ENCODE results near the gene UNCX. TPM values are rescaled to one million over a fixed set of nuclear protein-coding genes. Genes with fewer than 3 reads are reported as not detected.
"Not testable (repeated sequence)": the region's sequence is repeated elsewhere in the genome, so short reads cannot be mapped to it uniquely, and the experiment has no call there.

The UNCX gene
- total and polyA plus RNA-seq, 5 donors from 2014 or later: not detected

DNA sequence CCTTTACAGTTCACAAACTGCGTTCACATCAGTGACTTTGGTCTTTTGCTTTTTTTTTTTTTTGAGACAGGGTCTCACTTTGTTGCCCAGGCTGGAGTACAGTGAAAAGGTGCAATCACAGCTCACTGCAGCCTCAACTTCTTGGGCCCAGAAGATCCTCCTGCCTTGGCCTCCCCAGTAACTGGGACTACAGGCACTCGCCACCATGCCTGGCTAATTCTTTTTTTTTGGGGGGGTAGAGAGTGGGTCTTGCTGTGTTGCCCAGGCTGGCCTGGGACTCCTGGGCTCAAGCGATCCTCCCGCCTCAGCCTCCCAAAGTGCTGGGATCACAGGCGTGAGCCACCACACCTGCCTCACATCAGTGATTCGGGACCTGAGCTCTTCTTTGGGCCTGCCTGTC is 35.7 kb upstream of the UNCX start:
- H3K9me3 ChIP-seq (ENCODE audit: control insufficient read depth in 2 of 2, low read length in 2 of 2): no peaks in the 10 kb centered on the region
- Mint-ChIP-seq H3K27ac (no peak overlapping the region), H3K9me3 (no peaks in the 10 kb centered on the region), H3K27me3 (peaks cover 7% of the 10 kb centered on the region), H3K4me1 (peaks cover 0 to 14% (median 6%) of the 10 kb centered on the region in 4 donors), H3K36me3 (no peaks in the 10 kb centered on the region), H3K4me3 (no peak overlapping the region)
- DNase-seq (no peak), ATAC-seq (ENCODE audit: low read depth in 2 of 2) (no peak)
- peaks cover 9% of the 10 kb centered on the region for H3K4me1 ChIP-seq (ENCODE audit: control insufficient read depth, insufficient read depth, low read length, poor library complexity, severe bottlenecking)
- no peak overlapping the region for H3K27ac ChIP-seq (ENCODE audit: insufficient read depth, low read length, poor library complexity, severe bottlenecking)
- no peaks in the 10 kb centered on the region for H3K27me3 ChIP-seq (ENCODE audit: control insufficient read depth, insufficient read depth, low read length)
- no peaks in the 10 kb centered on the region for H3K36me3 ChIP-seq (ENCODE audit: control insufficient read depth, insufficient read depth, low read length)
- no peak overlapping the region for H3K4me3 ChIP-seq (ENCODE audit: low read depth, low read length)

DNA sequence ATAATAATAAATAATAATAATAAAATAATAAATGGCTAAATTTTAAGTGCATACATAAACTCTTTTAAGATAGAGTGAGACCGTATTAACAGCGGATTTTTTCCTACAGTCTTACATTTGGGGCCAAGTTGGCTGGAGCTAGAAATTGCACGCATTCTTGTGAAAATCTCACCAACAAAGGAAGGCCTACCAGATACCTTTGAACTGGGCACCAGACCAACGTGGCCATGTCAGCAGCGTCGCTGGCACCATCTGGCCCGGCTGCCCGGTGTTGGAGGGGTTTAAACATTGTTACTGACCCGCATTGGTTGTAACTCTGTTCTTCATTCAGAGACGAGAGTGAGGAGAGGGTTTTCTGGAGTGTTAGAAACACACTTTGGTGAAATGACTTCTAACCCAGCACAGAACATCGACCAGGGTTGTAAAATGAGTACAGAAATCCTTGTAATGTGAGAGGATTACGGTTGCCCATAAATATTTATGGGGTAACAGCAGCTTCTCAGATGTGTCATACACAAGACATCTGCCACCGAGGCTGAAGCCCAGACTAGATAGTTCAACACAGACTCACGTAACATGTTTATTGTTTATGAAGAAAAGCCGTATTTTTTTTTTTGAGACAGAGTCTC is 34.6 kb upstream of the UNCX start:
- no peaks in the 10 kb centered on the region for H3K36me3 Mint-ChIP-seq
- Histone ChIP-seq H3K36me3 (ENCODE audit: control insufficient read depth, insufficient read depth, low read length) (no peaks in the 10 kb centered on the region), H3K9me3 (ENCODE audit: control insufficient read depth in 2 of 2, low read length in 2 of 2) (no peaks in the 10 kb centered on the region), H3K27me3 (ENCODE audit: control insufficient read depth, insufficient read depth, low read length) (no peaks in the 10 kb centered on the region), H3K4me3 (ENCODE audit: low read depth, low read length) (no peak overlapping the region), H3K4me1 (ENCODE audit: control insufficient read depth, insufficient read depth, low read length, poor library complexity, severe bottlenecking) (peaks cover 4% of the 10 kb centered on the region), H3K27ac (ENCODE audit: insufficient read depth, low read length, poor library complexity, severe bottlenecking) (no peak overlapping the region)
- no peaks in the 10 kb centered on the region for H3K9me3 Mint-ChIP-seq
- ATAC-seq (ENCODE audit: low read depth in 2 of 2) (no peak), DNase-seq (no peak)
- H3K4me3 Mint-ChIP-seq: no peak overlapping the region
- peaks cover 0 to 6% (median 0%) of the 10 kb centered on the region in 4 donors for H3K4me1 Mint-ChIP-seq
- H3K27me3 Mint-ChIP-seq: peaks cover 7% of the 10 kb centered on the region
- no peak overlapping the region for H3K27ac Mint-ChIP-seq

DNA sequence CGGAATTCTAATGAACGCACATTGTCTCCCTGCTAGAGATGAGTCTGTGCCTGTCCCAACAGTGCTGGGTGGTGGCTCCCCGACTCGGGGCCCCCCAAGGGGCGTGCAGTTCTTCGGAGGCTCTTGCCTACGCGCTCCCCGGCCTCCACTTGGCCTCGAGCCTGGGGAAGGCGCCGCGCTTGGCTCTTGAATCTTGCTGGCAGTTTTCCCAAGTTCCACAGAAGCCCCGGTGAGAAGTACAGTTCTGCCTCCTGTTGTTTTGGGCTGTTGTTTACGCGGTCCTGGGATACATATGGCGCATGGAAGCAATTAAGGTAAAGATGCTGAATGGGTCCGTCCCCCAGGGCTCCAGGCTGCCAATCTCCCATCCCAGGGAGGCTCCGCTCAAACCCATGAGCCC is 32.6 kb upstream of the UNCX start:
- DNase-seq (no peak), ATAC-seq (ENCODE audit: low read depth in 2 of 2) (no peak)
- H3K36me3 ChIP-seq (ENCODE audit: control insufficient read depth, insufficient read depth, low read length): no peaks in the 10 kb centered on the region
- no peak overlapping the region for H3K4me3 Mint-ChIP-seq
- H3K27ac ChIP-seq (ENCODE audit: insufficient read depth, low read length, poor library complexity, severe bottlenecking): no peak overlapping the region
- H3K9me3 Mint-ChIP-seq: no peaks in the 10 kb centered on the region
- no peaks in the 10 kb centered on the region for H3K27me3 ChIP-seq (ENCODE audit: control insufficient read depth, insufficient read depth, low read length)
- H3K4me1 Mint-ChIP-seq: peaks cover 0 to 2% (median 0%) of the 10 kb centered on the region in 4 donors
- no peaks in the 10 kb centered on the region for H3K4me1 ChIP-seq (ENCODE audit: control insufficient read depth, insufficient read depth, low read length, poor library complexity, severe bottlenecking)
- no peak overlapping the region for H3K4me3 ChIP-seq (ENCODE audit: low read depth, low read length)
- H3K27ac Mint-ChIP-seq: no peak overlapping the region
- H3K27me3 Mint-ChIP-seq: peaks cover 11% of the 10 kb centered on the region
- no peaks in the 10 kb centered on the region for H3K9me3 ChIP-seq (ENCODE audit: control insufficient read depth in 2 of 2, low read length in 2 of 2)
- H3K36me3 Mint-ChIP-seq: no peaks in the 10 kb centered on the region

DNA sequence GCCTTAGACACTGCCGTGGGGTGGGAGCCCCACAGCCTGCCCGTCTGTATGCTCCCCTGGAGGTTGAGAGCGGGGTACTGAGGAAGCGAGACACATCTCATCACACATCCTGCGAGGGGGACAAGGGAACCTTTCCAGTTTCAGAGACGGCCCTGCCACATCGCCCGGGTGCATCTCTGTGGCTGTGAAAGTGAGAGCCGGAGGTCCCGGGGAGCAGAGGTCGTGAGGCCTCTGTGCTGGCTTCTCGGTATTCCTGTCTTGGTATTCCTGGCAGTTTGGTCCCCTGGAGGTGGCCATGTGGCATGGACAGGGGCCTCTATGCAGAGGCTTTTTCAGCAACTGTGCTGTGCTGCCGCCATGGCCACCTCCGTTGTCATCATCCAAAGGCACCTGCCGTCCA is 30.8 kb upstream of the UNCX start:
- Mint-ChIP-seq H3K4me3 (no peak overlapping the region), H3K36me3 (no peaks in the 10 kb centered on the region), H3K27ac (no peak overlapping the region), H3K9me3 (no peaks in the 10 kb centered on the region), H3K27me3 (peaks cover 14% of the 10 kb centered on the region), H3K4me1 (no peaks in the 10 kb centered on the region)
- Histone ChIP-seq H3K36me3 (ENCODE audit: control insufficient read depth, insufficient read depth, low read length) (no peaks in the 10 kb centered on the region), H3K27ac (ENCODE audit: insufficient read depth, low read length, poor library complexity, severe bottlenecking) (no peak overlapping the region), H3K27me3 (ENCODE audit: control insufficient read depth, insufficient read depth, low read length) (no peaks in the 10 kb centered on the region), H3K4me3 (ENCODE audit: low read depth, low read length) (no peak overlapping the region), H3K9me3 (ENCODE audit: control insufficient read depth in 2 of 2, low read length in 2 of 2) (no peaks in the 10 kb centered on the region), H3K4me1 (ENCODE audit: control insufficient read depth, insufficient read depth, low read length, poor library complexity, severe bottlenecking) (no peaks in the 10 kb centered on the region)
- ATAC-seq (ENCODE audit: low read depth in 2 of 2): no peak
- DNase-seq: no peak

DNA sequence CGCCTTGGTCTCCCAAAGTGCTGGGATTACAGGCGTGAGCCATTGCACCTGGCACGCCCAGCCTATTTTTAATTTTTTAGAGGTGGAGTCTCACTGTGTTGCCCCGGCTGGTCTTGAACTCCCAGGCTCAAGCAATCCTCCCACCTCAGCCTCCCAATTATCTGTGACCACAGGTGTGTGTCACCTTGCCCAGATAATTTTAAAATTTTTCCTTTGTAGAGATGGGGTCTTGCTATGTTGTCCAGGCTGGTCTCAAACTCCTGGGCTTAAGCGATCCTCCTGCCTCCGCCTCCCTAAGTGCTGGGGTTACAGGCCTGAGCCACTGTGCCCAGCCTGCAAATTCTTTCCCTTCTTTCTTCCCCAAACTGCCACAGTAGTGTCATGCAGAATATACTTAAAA is 29.8 kb upstream of the UNCX start:
- not testable (repeated sequence) for H3K4me1 Mint-ChIP-seq; H3K9me3 Mint-ChIP-seq; H3K9me3 ChIP-seq (ENCODE audit: control insufficient read depth in 2 of 2, low read length in 2 of 2); H3K36me3 Mint-ChIP-seq; DNase-seq; H3K27ac Mint-ChIP-seq; H3K4me3 Mint-ChIP-seq; ATAC-seq (ENCODE audit: low read depth in 2 of 2); H3K4me3 ChIP-seq (ENCODE audit: low read depth, low read length); H3K36me3 ChIP-seq (ENCODE audit: control insufficient read depth, insufficient read depth, low read length); H3K4me1 ChIP-seq (ENCODE audit: control insufficient read depth, insufficient read depth, low read length, poor library complexity, severe bottlenecking); H3K27me3 ChIP-seq (ENCODE audit: control insufficient read depth, insufficient read depth, low read length); H3K27ac ChIP-seq (ENCODE audit: insufficient read depth, low read length, poor library complexity, severe bottlenecking)
- peaks cover 15% of the 10 kb centered on the region for H3K27me3 Mint-ChIP-seq

DNA sequence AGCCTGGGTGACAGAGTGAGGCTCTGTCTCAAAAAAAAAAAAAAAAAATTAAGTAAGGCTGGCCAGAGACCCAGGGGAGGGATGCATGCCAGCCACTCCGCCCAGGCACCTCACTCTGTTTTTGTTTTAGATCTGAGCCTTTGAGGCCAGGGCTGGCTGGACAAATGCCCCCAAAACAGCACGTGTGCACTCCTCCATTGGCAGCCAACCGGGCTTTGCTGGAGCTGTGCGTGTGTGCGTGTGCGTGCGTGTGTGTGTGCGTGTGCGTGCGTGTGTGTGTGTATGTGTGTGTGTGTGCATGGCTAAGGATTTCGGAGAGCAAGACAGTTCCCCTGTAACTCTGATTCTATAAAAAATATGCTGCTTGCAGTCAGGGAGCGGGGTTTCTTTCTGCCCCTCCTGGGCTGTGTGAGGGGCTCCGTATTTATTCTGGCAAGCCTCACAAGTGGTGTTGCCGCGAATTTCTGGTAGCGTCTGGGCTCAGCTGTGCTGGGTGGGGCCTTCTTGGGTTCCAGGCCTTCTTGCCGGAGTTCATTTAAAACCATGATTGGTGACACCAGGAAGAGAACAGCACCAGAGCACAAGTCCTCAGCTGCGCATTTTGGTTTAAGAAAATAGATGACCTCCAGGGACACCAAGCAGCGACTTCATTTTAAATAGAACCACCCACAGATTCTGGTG is 28.1 kb upstream of the UNCX start:
- Histone ChIP-seq H3K27me3 (ENCODE audit: control insufficient read depth, insufficient read depth, low read length) (peaks cover 3% of the 10 kb centered on the region), H3K27ac (ENCODE audit: insufficient read depth, low read length, poor library complexity, severe bottlenecking) (no peak overlapping the region), H3K36me3 (ENCODE audit: control insufficient read depth, insufficient read depth, low read length) (no peaks in the 10 kb centered on the region), H3K9me3 (ENCODE audit: control insufficient read depth in 2 of 2, low read length in 2 of 2) (no peaks in the 10 kb centered on the region), H3K4me1 (ENCODE audit: control insufficient read depth, insufficient read depth, low read length, poor library complexity, severe bottlenecking) (no peaks in the 10 kb centered on the region), H3K4me3 (ENCODE audit: low read depth, low read length) (no peak overlapping the region)
- Mint-ChIP-seq H3K27me3 (peaks cover 28% of the 10 kb centered on the region), H3K36me3 (no peaks in the 10 kb centered on the region), H3K27ac (no peak overlapping the region), H3K4me3 (no peak overlapping the region), H3K9me3 (no peaks in the 10 kb centered on the region), H3K4me1 (no peaks in the 10 kb centered on the region)
- DNase-seq (no peak), ATAC-seq (ENCODE audit: low read depth in 2 of 2) (no peak)

DNA sequence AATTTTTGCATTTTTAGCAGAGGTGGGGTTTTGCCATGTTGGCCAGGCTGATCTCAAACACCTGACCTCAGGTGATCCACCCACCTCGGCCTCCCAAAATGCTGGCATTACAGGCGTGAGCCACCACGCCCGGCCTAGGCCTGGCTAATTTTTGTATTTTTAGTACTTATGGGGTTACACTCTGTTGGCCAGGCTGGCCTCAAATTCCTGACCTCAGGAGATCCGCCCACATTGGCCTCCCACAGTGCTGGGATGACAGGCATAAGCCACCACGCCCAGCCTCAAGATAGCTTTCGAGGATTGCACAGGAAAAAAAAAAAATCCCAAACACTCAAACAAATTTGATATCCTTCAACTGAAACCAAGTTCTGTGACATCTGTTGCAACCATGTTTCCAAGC is 26.9 kb upstream of the UNCX start:
- not testable (repeated sequence) for H3K9me3 ChIP-seq (ENCODE audit: control insufficient read depth in 2 of 2, low read length in 2 of 2); ATAC-seq (ENCODE audit: low read depth in 2 of 2); H3K36me3 ChIP-seq (ENCODE audit: control insufficient read depth, insufficient read depth, low read length); H3K9me3 Mint-ChIP-seq; H3K27ac ChIP-seq (ENCODE audit: insufficient read depth, low read length, poor library complexity, severe bottlenecking); H3K4me1 Mint-ChIP-seq; H3K27me3 ChIP-seq (ENCODE audit: control insufficient read depth, insufficient read depth, low read length); H3K36me3 Mint-ChIP-seq; H3K4me3 ChIP-seq (ENCODE audit: low read depth, low read length); H3K4me3 Mint-ChIP-seq; DNase-seq; H3K4me1 ChIP-seq (ENCODE audit: control insufficient read depth, insufficient read depth, low read length, poor library complexity, severe bottlenecking); H3K27ac Mint-ChIP-seq
- H3K27me3 Mint-ChIP-seq: peaks cover 38% of the 10 kb centered on the region

DNA sequence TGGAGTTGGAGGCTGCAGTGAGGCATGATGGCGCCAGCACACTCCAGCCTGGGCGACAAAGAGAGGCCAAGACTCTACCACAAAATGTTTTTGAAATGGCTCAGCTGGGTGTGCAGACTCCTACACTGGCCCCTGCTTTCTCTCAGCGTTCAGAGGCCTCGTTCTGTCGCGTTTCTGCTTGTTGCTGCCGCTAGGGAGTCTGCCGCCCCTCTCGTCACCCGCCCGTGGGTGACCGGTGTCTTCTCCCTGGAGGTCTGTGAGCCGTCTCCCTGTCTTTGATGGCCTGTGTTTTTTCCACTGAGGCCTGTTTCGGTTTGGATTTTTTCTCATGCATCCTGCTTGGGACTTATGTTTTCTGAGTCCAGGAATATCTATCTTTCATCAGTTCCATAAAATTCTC is 23.6 kb upstream of the UNCX start:
- peak overlapping the region in 1 of 3 donors; percentile 32 for H3K27ac Mint-ChIP-seq
- Histone ChIP-seq H3K27ac (ENCODE audit: insufficient read depth, low read length, poor library complexity, severe bottlenecking) (no peak overlapping the region), H3K4me3 (ENCODE audit: low read depth, low read length) (no peak overlapping the region), H3K4me1 (ENCODE audit: control insufficient read depth, insufficient read depth, low read length, poor library complexity, severe bottlenecking) (no peaks in the 10 kb centered on the region), H3K9me3 (ENCODE audit: control insufficient read depth in 2 of 2, low read length in 2 of 2) (no peaks in the 10 kb centered on the region), H3K27me3 (ENCODE audit: control insufficient read depth, insufficient read depth, low read length) (peaks cover 3% of the 10 kb centered on the region), H3K36me3 (ENCODE audit: control insufficient read depth, insufficient read depth, low read length) (no peaks in the 10 kb centered on the region)
- no peaks in the 10 kb centered on the region for H3K4me1 Mint-ChIP-seq
- no peak overlapping the region for H3K4me3 Mint-ChIP-seq
- ATAC-seq (ENCODE audit: low read depth in 2 of 2): no peak
- no peaks in the 10 kb centered on the region for H3K9me3 Mint-ChIP-seq
- H3K36me3 Mint-ChIP-seq: no peaks in the 10 kb centered on the region
- no peak for DNase-seq
- H3K27me3 Mint-ChIP-seq: peaks cover 49% of the 10 kb centered on the region

Measured in CD4-positive, CD25-positive, alpha-beta regulatory T cell (primary cell).